ENCODE measurements around the gene SORL1.

DNA sequence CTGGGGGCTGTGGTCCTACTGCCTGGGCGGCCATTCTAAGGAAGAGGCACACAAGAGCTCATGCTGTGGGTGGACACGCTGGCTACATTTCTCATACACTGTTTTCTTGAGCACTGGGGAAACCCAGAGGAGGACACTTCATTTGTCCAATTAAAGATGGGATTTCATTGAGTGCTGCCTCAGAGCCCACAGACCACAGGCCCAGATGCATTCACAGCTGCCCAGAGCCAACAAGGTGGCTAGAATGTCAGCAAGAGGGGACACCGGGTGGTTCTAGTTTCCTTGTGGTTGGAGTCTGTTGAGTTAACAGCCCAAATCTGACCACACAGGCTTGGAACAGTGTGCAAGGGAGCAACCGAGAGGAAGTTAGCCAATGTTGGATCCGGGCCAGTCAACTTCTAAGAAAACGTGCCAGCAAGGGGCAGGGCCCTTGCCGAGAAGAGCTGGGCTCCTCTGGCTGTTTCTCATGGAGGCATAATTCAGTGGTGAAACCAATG, 35.0 kb upstream of the SORL1 start:
- TF ChIP-seq, protein P1, sequence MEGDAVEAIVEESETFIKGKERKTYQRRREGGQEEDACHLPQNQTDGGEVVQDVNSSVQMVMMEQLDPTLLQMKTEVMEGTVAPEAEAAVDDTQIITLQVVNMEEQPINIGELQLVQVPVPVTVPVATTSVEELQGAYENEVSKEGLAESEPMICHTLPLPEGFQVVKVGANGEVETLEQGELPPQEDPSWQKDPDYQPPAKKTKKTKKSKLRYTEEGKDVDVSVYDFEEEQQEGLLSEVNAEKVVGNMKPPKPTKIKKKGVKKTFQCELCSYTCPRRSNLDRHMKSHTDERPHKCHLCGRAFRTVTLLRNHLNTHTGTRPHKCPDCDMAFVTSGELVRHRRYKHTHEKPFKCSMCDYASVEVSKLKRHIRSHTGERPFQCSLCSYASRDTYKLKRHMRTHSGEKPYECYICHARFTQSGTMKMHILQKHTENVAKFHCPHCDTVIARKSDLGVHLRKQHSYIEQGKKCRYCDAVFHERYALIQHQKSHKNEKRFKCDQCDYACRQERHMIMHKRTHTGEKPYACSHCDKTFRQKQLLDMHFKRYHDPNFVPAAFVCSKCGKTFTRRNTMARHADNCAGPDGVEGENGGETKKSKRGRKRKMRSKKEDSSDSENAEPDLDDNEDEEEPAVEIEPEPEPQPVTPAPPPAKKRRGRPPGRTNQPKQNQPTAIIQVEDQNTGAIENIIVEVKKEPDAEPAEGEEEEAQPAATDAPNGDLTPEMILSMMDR (IDR thresholded peaks at IDR 0.05): no peak
- no peak for TF ChIP-seq EZH2 (IDR thresholded peaks at IDR 0.05)
- TF ChIP-seq EZH2phosphoT487 (IDR thresholded peaks at IDR 0.05): no peak
